PC-9 (cell line): ENCODE results near the gene RHBDD1.

Source experiments
- CTCF ChIP-seq: fragments of 200-600 bp; sonication (generic); conservative IDR thresholded peaks from 2 replicates; pipeline ENCODE4 v1.6.1; 2017; ENCODE audit warnings: mixed run types, antibody characterized with exemption, mild to moderate bottlenecking, moderate library complexity
- EZH2 ChIP-seq: fragments of 200-600 bp; sonication (generic); IDR thresholded peaks from 2 replicates; pipeline ENCODE4 v1.8.0; 2017; ENCODE audit warnings: antibody characterized with exemption, low read depth

- TF ChIP-seq CTCF (no peak), EZH2 (no peak)
Measured at GRCh38 chr2:226981791-226982326, 146.0 kb downstream of the RHBDD1 start.
